ENCODE measurements around the gene RPL7L1. TPM values are rescaled to one million over a fixed set of nuclear protein-coding genes. Genes with fewer than 3 reads are reported as not detected.

RPL7L1 gene
- total and polyA plus RNA-seq, 2 of the 13 experiments (the other 11 are each of a cell fraction or from before 2014, with no cell fraction given): 51.6 to 179 TPM

- TF ChIP-seq AHR (CRISPR knock-in tag; IDR thresholded peaks at IDR 0.05) (no peak), USF2 (IDR thresholded peaks at IDR 0.05; ENCODE audit: low read depth, low read length) (no peak), USF2 (CRISPR knock-in tag; IDR thresholded peaks at IDR 0.05; ENCODE audit: borderline replicate concordance) (no peak), MBNL3 (CRISPR knock-in tag; conservative IDR thresholded peaks at IDR 0.05) (no peak), HNRNPUL1 (IDR thresholded peaks at IDR 0.05; ENCODE audit: low read depth, low read length) (no peak), RELA (CRISPR knock-in tag; IDR thresholded peaks at IDR 0.05) (no peak), ZNF121 (CRISPR knock-in tag; IDR thresholded peaks at IDR 0.05) (no peak), E2F2 (CRISPR knock-in tag; IDR thresholded peaks at IDR 0.05; ENCODE audit: borderline replicate concordance) (no peak), ZNF597 (CRISPR knock-in tag; IDR thresholded peaks at IDR 0.05) (no peak), ZNF770 (CRISPR knock-in tag; IDR thresholded peaks at IDR 0.05) (no peak), CENPX (CRISPR knock-in tag; IDR thresholded peaks at IDR 0.05) (no peak), ZNF703 (CRISPR knock-in tag; IDR thresholded peaks at IDR 0.05; ENCODE audit: borderline replicate concordance) (no peak), ASH2L (IDR thresholded peaks at IDR 0.05; ENCODE audit: insufficient read length, low read depth, low read length) (peak; percentile 26), HCFC1 (IDR thresholded peaks at IDR 0.05; ENCODE audit: low read depth, low read length) (no peak), CC2D1A (CRISPR knock-in tag; IDR thresholded peaks at IDR 0.05) (0 out of 2 replicates have a peak, but pooled peaks have one; percentile 60), SNAPC4 (CRISPR knock-in tag; IDR thresholded peaks at IDR 0.05) (no peak), KAT7 (CRISPR knock-in tag; IDR thresholded peaks at IDR 0.05; ENCODE audit: borderline replicate concordance) (no peak; the same call in 1 of the 2 replicates), ZNF256 (CRISPR knock-in tag; conservative IDR thresholded peaks at IDR 0.05) (no peak), CBX2 (IDR thresholded peaks at IDR 0.05; ENCODE audit: low read depth, low read length) (no peak), CBX2 (CRISPR knock-in tag; IDR thresholded peaks at IDR 0.05; ENCODE audit: low read depth) (no peak)
Observed at GRCh38 chr6:42877695-42878094, 1.7 kb upstream of the RPL7L1 start (continued).
